Measurements from ENCODE around the gene NFU1.
"Not testable (repeated sequence)": the region's sequence is repeated elsewhere in the genome, so short reads cannot be mapped to it uniquely, and the experiment has no call there.

Gene NFU1

GRCh38 chr2:69450735-69451416 is 13.6 kb upstream of the NFU1 start:
- DNase-seq (ENCODE audit: low spot score), result no peak

- DNase-seq (ENCODE audit: low spot score), result no peak
These were observed 12.7 kb upstream of the NFU1 start for GRCh38 chr2:69449906-69450305.

- not testable (repeated sequence) for DNase-seq (ENCODE audit: low spot score)
These were observed 6.4 kb upstream of the NFU1 start for GRCh38 chr2:69443673-69444072.

- not testable (repeated sequence) for DNase-seq (ENCODE audit: low spot score)
These were observed 2.3 kb upstream of the NFU1 start for GRCh38 chr2:69439499-69439898.

GRCh38 chr2:69438580-69438979 is 1.3 kb upstream of the NFU1 start:
- DNase-seq (ENCODE audit: low spot score), result no peak

- DNase-seq (ENCODE audit: low spot score), result no peak
These were observed 518 bp upstream of the NFU1 start for GRCh38 chr2:69437751-69438154.

- DNase-seq (ENCODE audit: low spot score), result no peak
These were observed 668 bp downstream of the NFU1 start for GRCh38 chr2:69436596-69436937.

GRCh38 chr2:69434753-69435152 is 2.5 kb downstream of the NFU1 start:
- no peak for DNase-seq (ENCODE audit: low spot score)

- no peak for DNase-seq (ENCODE audit: low spot score)
These were observed 7.6 kb downstream of the NFU1 start for GRCh38 chr2:69429491-69430183.

GRCh38 chr2:69428981-69429380 is 8.3 kb downstream of the NFU1 start:
- no peak for DNase-seq (ENCODE audit: low spot score)

- DNase-seq (ENCODE audit: low spot score), result no peak
These were observed 12.8 kb downstream of the NFU1 start for GRCh38 chr2:69424419-69424818.

GRCh38 chr2:69422198-69422597 is 15.0 kb downstream of the NFU1 start:
- DNase-seq (ENCODE audit: low spot score), result no peak

- not testable (repeated sequence) for DNase-seq (ENCODE audit: low spot score)
These were observed 18.1 kb downstream of the NFU1 start for GRCh38 chr2:69419111-69419510.

GRCh38 chr2:69416147-69416546 is 21.1 kb downstream of the NFU1 start:
- no peak for DNase-seq (ENCODE audit: low spot score)

- no peak for DNase-seq (ENCODE audit: low spot score)
These were observed 26.1 kb downstream of the NFU1 start for GRCh38 chr2:69411120-69411519.

- no peak for DNase-seq (ENCODE audit: low spot score)
These were observed 31.9 kb downstream of the NFU1 start for GRCh38 chr2:69405306-69405705.

- DNase-seq (ENCODE audit: low spot score), result no peak
These were observed 37.1 kb downstream of the NFU1 start for GRCh38 chr2:69400121-69400520.

- DNase-seq (ENCODE audit: low spot score), result no peak
These were observed 40.0 kb downstream of the NFU1 start for GRCh38 chr2:69397234-69397633.

- DNase-seq (ENCODE audit: low spot score), result no peak
These were observed 41.4 kb downstream of the NFU1 start for GRCh38 chr2:69395866-69396265.

- no peak for DNase-seq (ENCODE audit: low spot score)
These were observed 43.3 kb downstream of the NFU1 start for GRCh38 chr2:69393963-69394362.

GRCh38 chr2:69390471-69390870 is 46.8 kb downstream of the NFU1 start:
- no peak for DNase-seq (ENCODE audit: low spot score)

- no peak for DNase-seq (ENCODE audit: low spot score)
These were observed 47.2 kb downstream of the NFU1 start for GRCh38 chr2:69390001-69390400.

GRCh38 chr2:69389271-69389670 is 48.0 kb downstream of the NFU1 start:
- DNase-seq (ENCODE audit: low spot score), result no peak

Measured in HuH-7 (cell line).